ENCODE measurements around the gene NOS1. TPM values are rescaled to one million over a fixed set of nuclear protein-coding genes. Genes with fewer than 3 reads are reported as not detected.
A peak's percentile ranks its signal among the peaks of the same experiment; 100 is the strongest.
"Not testable (repeated sequence)": the region's sequence is repeated elsewhere in the genome, so short reads cannot be mapped to it uniquely, and the experiment has no call there.

NOS1 gene
- total RNA-seq, 2 donors from 2014 or later: 0.60 to 0.86 TPM

- DNase-seq (ENCODE audit: low spot score): no peak
- intact Hi-C loops (cut with DNase I): no loop called here
Observed at GRCh38 chr12:117226505-117226904, 134.9 kb downstream of the NOS1 start.

GRCh38 chr12:117225179-117225578 is 136.2 kb downstream of the NOS1 start:
- intact Hi-C loops (cut with DNase I): no loop called here
- no peak for DNase-seq (ENCODE audit: low spot score)

GRCh38 chr12:117220947-117221346 is 140.5 kb downstream of the NOS1 start:
- not testable (repeated sequence) for DNase-seq (ENCODE audit: low spot score)

GRCh38 chr12:117218149-117218548 is 143.3 kb downstream of the NOS1 start:
- intact Hi-C loops (cut with DNase I): no loop called here
- DNase-seq (ENCODE audit: low spot score): no peak

More at GRCh38 chr12:117220947-117221346, 140.5 kb downstream of the NOS1 start:
- intact Hi-C loops (cut with DNase I): not testable (repeated sequence)

- intact Hi-C loops (cut with DNase I): no loop called here
- no peak for DNase-seq (ENCODE audit: low spot score)
Observed at GRCh38 chr12:117216686-117217085, 144.7 kb downstream of the NOS1 start.

GRCh38 chr12:117214797-117215196 is 146.6 kb downstream of the NOS1 start:
- no peak for DNase-seq (ENCODE audit: low spot score)
- intact Hi-C loops (cut with DNase I): loop anchor here in 1 of 2 donors (5.0 kb wide), 1 partner anchor 623 kb away; no protein-coding TSS in a partner anchor

- DNase-seq (ENCODE audit: low spot score): no peak
- intact Hi-C loops (cut with DNase I): loop anchor here in 1 of 2 donors (5.0 kb wide), 1 partner anchor 624 kb away; no protein-coding TSS in a partner anchor
Observed at GRCh38 chr12:117213295-117213808, 148.1 kb downstream of the NOS1 start.

GRCh38 chr12:117212563-117213190 is 148.7 kb downstream of the NOS1 start:
- intact Hi-C loops (cut with DNase I): loop anchor here in 1 of 2 donors (5.0 kb wide), 1 partner anchor 625 kb away; no protein-coding TSS in a partner anchor

GRCh38 chr12:117210266-117210918 is 151.0 kb downstream of the NOS1 start:
- no peak for DNase-seq (ENCODE audit: low spot score)
- intact Hi-C loops (cut with DNase I): loop anchor here in 1 of 2 donors (5.0 kb wide), 1 partner anchor 627 kb away; no protein-coding TSS in a partner anchor

More at GRCh38 chr12:117212563-117213190, 148.7 kb downstream of the NOS1 start:
- DNase-seq (ENCODE audit: low spot score): no peak

GRCh38 chr12:117209626-117210025 is 151.8 kb downstream of the NOS1 start:
- no peak for DNase-seq (ENCODE audit: low spot score)
- intact Hi-C loops (cut with DNase I): loop anchor here in 1 of 2 donors (5.0 kb wide), 1 partner anchor 628 kb away; no protein-coding TSS in a partner anchor

GRCh38 chr12:117208811-117209455 is 152.5 kb downstream of the NOS1 start:
- peak; percentile 59 for DNase-seq (ENCODE audit: low spot score)
- intact Hi-C loops (cut with DNase I): no loop called here

- DNase-seq (ENCODE audit: low spot score): peak; percentile 46
- intact Hi-C loops (cut with DNase I): no loop called here
Observed at GRCh38 chr12:117208206-117208605, 153.2 kb downstream of the NOS1 start.

GRCh38 chr12:117207675-117208074 is 153.8 kb downstream of the NOS1 start:
- DNase-seq (ENCODE audit: low spot score): peak; percentile 31
- intact Hi-C loops (cut with DNase I): no loop called here

GRCh38 chr12:117202556-117202955 is 158.9 kb downstream of the NOS1 start:
- intact Hi-C loops (cut with DNase I): no loop called here
- peak; percentile 14 for DNase-seq (ENCODE audit: low spot score)

GRCh38 chr12:117202033-117202432 is 159.4 kb downstream of the NOS1 start:
- peak; percentile 1 for DNase-seq (ENCODE audit: low spot score)
- intact Hi-C loops (cut with DNase I): no loop called here

GRCh38 chr12:117199956-117200744 is 161.3 kb downstream of the NOS1 start:
- DNase-seq (ENCODE audit: low spot score): peak; percentile 2
- intact Hi-C loops (cut with DNase I): not testable (repeated sequence)

- intact Hi-C loops (cut with DNase I); DNase-seq (ENCODE audit: low spot score): not testable (repeated sequence)
Observed at GRCh38 chr12:117196334-117196733, 165.1 kb downstream of the NOS1 start.

- intact Hi-C loops (cut with DNase I); DNase-seq (ENCODE audit: low spot score): not testable (repeated sequence)
Observed at GRCh38 chr12:117195027-117195426, 166.4 kb downstream of the NOS1 start.

- no peak for DNase-seq (ENCODE audit: low spot score)
- intact Hi-C loops (cut with DNase I): no loop called here
Observed at GRCh38 chr12:117193903-117194302, 167.5 kb downstream of the NOS1 start.
